ENCODE measurements around the gene NSMCE3.

DNA sequence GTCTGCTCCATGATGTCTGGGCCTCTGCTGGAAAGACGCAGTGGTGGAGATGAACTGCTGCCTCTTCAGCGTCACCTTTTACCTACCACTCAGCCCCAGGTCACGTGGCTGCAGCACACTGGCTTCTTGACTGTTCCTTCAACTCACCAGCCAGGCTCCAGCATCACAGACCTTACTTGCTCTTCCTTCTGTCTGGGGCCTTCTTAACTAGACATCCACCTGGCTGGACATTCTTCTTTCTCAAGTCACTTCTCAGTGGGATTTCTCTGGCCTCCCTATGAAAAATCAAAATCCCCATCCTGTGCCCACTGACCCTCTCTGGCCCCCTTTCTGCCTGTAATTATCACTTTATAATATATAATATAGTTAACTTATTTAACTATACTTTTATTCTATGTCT lies 29.7 kb upstream of the NSMCE3 start:
- TF ChIP-seq, protein P1, sequence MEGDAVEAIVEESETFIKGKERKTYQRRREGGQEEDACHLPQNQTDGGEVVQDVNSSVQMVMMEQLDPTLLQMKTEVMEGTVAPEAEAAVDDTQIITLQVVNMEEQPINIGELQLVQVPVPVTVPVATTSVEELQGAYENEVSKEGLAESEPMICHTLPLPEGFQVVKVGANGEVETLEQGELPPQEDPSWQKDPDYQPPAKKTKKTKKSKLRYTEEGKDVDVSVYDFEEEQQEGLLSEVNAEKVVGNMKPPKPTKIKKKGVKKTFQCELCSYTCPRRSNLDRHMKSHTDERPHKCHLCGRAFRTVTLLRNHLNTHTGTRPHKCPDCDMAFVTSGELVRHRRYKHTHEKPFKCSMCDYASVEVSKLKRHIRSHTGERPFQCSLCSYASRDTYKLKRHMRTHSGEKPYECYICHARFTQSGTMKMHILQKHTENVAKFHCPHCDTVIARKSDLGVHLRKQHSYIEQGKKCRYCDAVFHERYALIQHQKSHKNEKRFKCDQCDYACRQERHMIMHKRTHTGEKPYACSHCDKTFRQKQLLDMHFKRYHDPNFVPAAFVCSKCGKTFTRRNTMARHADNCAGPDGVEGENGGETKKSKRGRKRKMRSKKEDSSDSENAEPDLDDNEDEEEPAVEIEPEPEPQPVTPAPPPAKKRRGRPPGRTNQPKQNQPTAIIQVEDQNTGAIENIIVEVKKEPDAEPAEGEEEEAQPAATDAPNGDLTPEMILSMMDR (IDR thresholded peaks at IDR 0.05) = no peak
- no peak for TF ChIP-seq POLR2A (IDR thresholded peaks at IDR 0.05)
